ENCODE data around the gene MCM7. TPM values are rescaled to one million over a fixed set of nuclear protein-coding genes. Genes with fewer than 3 reads are reported as not detected.
"Not testable (repeated sequence)": the region's sequence is repeated elsewhere in the genome, so short reads cannot be mapped to it uniquely, and the experiment has no call there.

The MCM7 gene
- total RNA-seq, 1 experiment from 2014 or later, result 109 TPM

DNA sequence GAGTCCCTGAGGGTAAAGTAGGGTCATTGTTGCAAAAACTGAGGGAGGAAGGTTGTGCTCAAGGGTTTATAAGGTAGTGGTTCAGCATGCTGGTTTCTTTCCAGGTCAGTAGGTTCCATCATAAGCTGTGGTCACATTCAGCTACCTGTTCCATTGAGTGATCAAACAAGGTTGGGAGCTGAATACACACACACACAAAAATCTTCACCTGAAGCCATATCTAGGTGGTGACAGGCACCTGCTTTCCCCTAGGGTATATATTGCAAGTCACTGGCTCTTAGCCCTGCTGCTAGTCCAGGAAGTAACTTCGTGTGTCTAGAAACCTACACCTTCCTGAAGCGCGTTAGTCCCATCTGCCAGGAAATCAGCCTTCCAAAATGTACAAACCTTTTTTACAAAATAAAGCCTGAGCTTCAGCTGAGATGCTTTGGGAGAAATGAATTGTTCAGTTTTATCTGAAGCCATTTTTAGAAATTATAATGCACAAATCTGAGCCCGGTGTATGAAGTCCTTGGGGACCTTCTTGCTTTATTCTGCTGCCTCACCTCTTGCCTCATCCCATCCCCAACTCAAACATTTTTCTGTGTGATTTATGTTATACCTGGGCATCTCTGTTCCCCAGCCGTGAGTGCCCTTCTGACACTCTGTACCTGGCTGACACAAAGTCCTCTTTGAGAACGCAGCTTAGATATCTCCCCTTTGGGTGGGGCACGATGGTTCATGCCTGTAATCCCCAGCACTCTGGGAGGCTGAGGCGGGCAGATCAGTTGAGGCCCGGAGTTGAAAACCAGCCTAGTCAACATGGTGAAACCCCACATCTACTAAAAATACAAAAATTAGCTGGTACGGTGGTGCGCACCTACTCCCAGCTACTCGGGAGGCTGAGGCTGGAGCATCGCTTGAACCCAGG is 36.9 kb upstream of the MCM7 start:
- no peaks in the 10 kb centered on the region for H3K9me2 ChIP-seq (replicated peaks; ENCODE audit: insufficient read depth, low read length)
- H3K9me3 ChIP-seq (ENCODE audit: low read length), result no peaks in the 10 kb centered on the region
- H4K20me1 ChIP-seq (ENCODE audit: insufficient read depth, low read depth, low read length), result no peaks in the 10 kb centered on the region
- no peaks in the 10 kb centered on the region for H3K79me2 ChIP-seq (ENCODE audit: low read length)
- no peaks in the 10 kb centered on the region for H3K36me3 ChIP-seq (ENCODE audit: insufficient read depth, low read length)
- H3K9ac ChIP-seq (ENCODE audit: low read length), result no peak overlapping the region
- no peak for DNase-seq
- H3K4me1 ChIP-seq (ENCODE audit: low read length), result peaks cover 8% of the 10 kb centered on the region
- H3K4me2 ChIP-seq (ENCODE audit: low read depth, low read length, poor library complexity, severe bottlenecking), result peak overlapping the region; percentile 36
- no peak overlapping the region for H3K4me3 ChIP-seq (ENCODE audit: low read length)
- H2AFZ ChIP-seq (ENCODE audit: low read length), result no peak overlapping the region
- H3K27me3 ChIP-seq (ENCODE audit: low read length), result no peaks in the 10 kb centered on the region
- H3K27ac ChIP-seq (ENCODE audit: low read length), result no peak overlapping the region

DNA sequence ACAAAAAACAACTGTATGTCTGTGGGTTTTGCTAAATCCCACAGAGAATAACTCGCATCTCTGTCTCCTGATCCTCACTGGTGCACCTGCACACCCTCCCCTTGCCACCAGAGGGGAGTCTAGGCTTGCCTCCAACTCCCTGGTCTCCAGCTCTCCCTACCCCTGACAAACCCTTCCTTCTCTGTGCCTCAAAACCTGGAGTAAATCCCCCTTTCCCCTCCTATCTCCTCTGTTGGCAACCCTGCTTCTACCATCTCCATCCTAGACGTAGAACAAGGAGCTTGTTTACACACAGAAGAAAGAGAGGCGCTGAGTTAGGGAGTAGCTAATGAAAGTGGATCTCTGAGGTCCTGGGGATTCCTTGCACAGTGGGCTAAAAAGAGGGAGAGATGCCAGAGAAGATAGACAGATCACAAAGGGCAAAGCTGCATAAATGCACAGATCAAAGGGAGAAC is 31.5 kb upstream of the MCM7 start:
- Histone ChIP-seq H3K79me2 (ENCODE audit: low read length) (no peaks in the 10 kb centered on the region), H3K9me2 (replicated peaks; ENCODE audit: insufficient read depth, low read length) (no peaks in the 10 kb centered on the region), H3K4me2 (ENCODE audit: low read depth, low read length, poor library complexity, severe bottlenecking) (no peak overlapping the region), H3K4me3 (ENCODE audit: low read length) (no peak overlapping the region), H3K4me1 (ENCODE audit: low read length) (peaks cover 12% of the 10 kb centered on the region), H3K9me3 (ENCODE audit: low read length) (no peaks in the 10 kb centered on the region), H4K20me1 (ENCODE audit: insufficient read depth, low read depth, low read length) (no peaks in the 10 kb centered on the region), H2AFZ (ENCODE audit: low read length) (no peak overlapping the region), H3K36me3 (ENCODE audit: insufficient read depth, low read length) (no peaks in the 10 kb centered on the region), H3K27ac (ENCODE audit: low read length) (no peak overlapping the region), H3K9ac (ENCODE audit: low read length) (no peak overlapping the region), H3K27me3 (ENCODE audit: low read length) (no peaks in the 10 kb centered on the region)
- DNase-seq, result peak; percentile 83

DNA sequence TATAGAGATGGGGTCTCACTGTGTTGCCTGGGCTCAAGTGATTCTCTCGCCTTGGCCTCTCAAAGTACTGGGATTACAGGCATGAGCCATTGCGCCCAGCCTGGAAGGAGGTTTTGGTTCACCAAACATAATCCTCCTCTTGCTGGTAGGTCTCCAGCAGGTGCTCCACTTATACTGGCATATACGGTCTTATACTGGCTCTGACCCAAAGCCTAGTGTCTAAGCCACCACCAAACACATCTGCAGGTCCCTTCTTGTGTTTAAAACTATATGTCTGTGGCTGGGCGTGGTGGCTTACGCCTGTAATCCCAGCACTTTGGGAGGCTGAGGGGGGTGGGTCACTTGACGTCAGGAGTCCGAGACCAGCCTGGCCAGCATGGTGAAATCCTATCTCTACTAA is 30.9 kb upstream of the MCM7 start:
- no peaks in the 10 kb centered on the region for H3K27me3 ChIP-seq (ENCODE audit: low read length)
- H3K4me2 ChIP-seq (ENCODE audit: low read depth, low read length, poor library complexity, severe bottlenecking), result no peak overlapping the region
- no peaks in the 10 kb centered on the region for H3K36me3 ChIP-seq (ENCODE audit: insufficient read depth, low read length)
- no peak overlapping the region for H3K9ac ChIP-seq (ENCODE audit: low read length)
- no peaks in the 10 kb centered on the region for H4K20me1 ChIP-seq (ENCODE audit: insufficient read depth, low read depth, low read length)
- no peaks in the 10 kb centered on the region for H3K9me2 ChIP-seq (replicated peaks; ENCODE audit: insufficient read depth, low read length)
- no peak overlapping the region for H3K27ac ChIP-seq (ENCODE audit: low read length)
- peaks cover 17% of the 10 kb centered on the region for H3K4me1 ChIP-seq (ENCODE audit: low read length)
- no peaks in the 10 kb centered on the region for H3K9me3 ChIP-seq (ENCODE audit: low read length)
- no peaks in the 10 kb centered on the region for H3K79me2 ChIP-seq (ENCODE audit: low read length)
- no peak overlapping the region for H3K4me3 ChIP-seq (ENCODE audit: low read length)
- H2AFZ ChIP-seq (ENCODE audit: low read length), result no peak overlapping the region
- no peak for DNase-seq

DNA sequence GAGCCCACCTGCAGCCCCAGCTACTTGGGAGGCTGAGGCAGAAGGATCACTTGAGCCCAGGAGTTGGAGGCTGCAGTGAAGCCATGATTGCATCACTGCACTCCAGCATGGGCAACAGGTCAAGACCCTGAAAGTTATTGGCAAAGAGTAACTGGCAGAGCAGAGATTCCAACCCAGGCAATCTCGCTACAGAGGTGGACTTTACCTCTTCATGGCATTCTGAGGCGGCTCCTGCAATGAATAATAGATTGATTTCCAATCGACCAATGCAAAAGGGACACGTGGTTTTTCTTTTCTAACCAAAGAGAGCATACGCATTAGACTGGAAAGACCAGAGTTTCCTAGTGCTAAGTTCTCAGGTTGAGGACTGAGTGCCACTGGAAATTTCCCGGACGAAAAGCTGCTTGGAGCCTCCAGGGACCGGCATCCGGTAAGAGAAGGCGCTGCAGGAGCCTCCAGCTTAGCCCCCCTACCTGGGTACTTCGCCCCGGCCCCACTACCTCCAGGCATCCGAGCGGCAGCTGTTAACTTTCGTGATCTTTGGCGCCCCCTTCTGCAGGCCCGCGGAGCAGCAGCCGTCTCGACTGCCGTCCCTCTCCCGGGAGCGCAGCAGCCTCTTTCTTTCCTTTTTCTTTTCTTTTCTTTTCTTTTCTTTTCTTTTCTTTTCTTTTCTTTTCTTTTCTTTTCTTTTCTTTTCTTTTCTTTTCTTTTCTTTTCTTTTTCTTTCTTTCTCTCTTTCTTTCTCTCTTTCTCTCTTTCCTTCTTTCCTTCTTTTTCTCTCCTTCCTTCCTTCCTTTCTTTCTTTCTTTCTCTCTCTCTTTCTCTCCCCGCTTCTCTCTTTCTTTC is 29.6 kb upstream of the MCM7 start:
- peak; percentile 88 for DNase-seq
- H3K4me1 ChIP-seq (ENCODE audit: low read length), result peaks cover 18% of the 10 kb centered on the region
- H3K9ac ChIP-seq (ENCODE audit: low read length), result peak overlapping the region; percentile 32; the same call in 1 of the 2 replicates
- H3K27me3 ChIP-seq (ENCODE audit: low read length), result no peaks in the 10 kb centered on the region
- H3K9me2 ChIP-seq (replicated peaks; ENCODE audit: insufficient read depth, low read length), result no peaks in the 10 kb centered on the region
- no peak overlapping the region for H3K27ac ChIP-seq (ENCODE audit: low read length)
- no peaks in the 10 kb centered on the region for H3K9me3 ChIP-seq (ENCODE audit: low read length)
- no peaks in the 10 kb centered on the region for H3K36me3 ChIP-seq (ENCODE audit: insufficient read depth, low read length)
- H4K20me1 ChIP-seq (ENCODE audit: insufficient read depth, low read depth, low read length), result no peaks in the 10 kb centered on the region
- H2AFZ ChIP-seq (ENCODE audit: low read length), result peak overlapping the region; percentile 79
- no peak overlapping the region for H3K4me3 ChIP-seq (ENCODE audit: low read length)
- H3K4me2 ChIP-seq (ENCODE audit: low read depth, low read length, poor library complexity, severe bottlenecking), result peak overlapping the region; percentile 57
- peaks cover 4% of the 10 kb centered on the region; the same call in 1 of the 2 replicates for H3K79me2 ChIP-seq (ENCODE audit: low read length)

DNA sequence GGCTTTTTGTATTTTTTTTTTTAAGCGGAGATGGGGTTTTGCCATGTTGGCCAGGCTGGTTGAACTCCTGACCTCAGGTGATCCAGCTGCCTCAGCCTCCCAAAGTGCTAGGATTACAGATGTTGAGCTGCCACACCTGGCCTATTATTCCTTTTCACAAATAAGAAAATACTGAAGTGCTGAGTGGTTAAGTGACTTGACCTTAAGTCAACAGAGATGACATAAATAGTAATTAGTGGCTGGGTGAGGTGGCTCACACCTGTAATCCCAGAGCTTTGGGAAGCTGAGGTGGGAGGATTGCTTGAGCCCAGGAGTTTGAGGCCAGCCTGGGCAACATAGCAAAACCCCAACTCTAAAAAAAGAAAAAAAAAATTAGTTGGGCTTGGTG is 29.0 kb upstream of the MCM7 start:
- not testable (repeated sequence) for H2AFZ ChIP-seq (ENCODE audit: low read length); H3K9ac ChIP-seq (ENCODE audit: low read length); H3K9me3 ChIP-seq (ENCODE audit: low read length); H3K36me3 ChIP-seq (ENCODE audit: insufficient read depth, low read length); H3K27me3 ChIP-seq (ENCODE audit: low read length); H3K27ac ChIP-seq (ENCODE audit: low read length); H3K4me2 ChIP-seq (ENCODE audit: low read depth, low read length, poor library complexity, severe bottlenecking); H3K9me2 ChIP-seq (replicated peaks; ENCODE audit: insufficient read depth, low read length); H4K20me1 ChIP-seq (ENCODE audit: insufficient read depth, low read depth, low read length); DNase-seq; H3K4me3 ChIP-seq (ENCODE audit: low read length)
- peaks cover 24% of the 10 kb centered on the region for H3K4me1 ChIP-seq (ENCODE audit: low read length)
- peaks cover 10% of the 10 kb centered on the region for H3K79me2 ChIP-seq (ENCODE audit: low read length)

DNA sequence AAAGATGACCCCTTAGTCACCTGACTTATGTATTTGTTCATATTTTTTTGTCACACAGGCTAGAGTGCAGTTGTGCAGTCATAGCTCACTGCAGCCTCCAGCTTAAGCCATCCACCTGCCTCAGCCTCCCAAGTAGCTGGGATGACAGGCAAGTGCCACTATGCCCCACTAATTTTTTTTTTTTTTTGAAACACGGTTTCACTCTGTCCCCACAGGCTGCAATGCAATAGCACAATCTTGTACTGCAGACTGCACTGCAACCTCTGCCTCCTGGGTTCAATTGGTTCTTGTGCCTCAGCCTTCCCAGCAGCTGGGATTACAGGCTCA is 27.4 kb upstream of the MCM7 start:
- peaks cover 18% of the 10 kb centered on the region for H3K79me2 ChIP-seq (ENCODE audit: low read length)
- no peak overlapping the region for H3K27ac ChIP-seq (ENCODE audit: low read length)
- H4K20me1 ChIP-seq (ENCODE audit: insufficient read depth, low read depth, low read length), result no peaks in the 10 kb centered on the region
- no peak overlapping the region for H3K4me3 ChIP-seq (ENCODE audit: low read length)
- no peaks in the 10 kb centered on the region for H3K27me3 ChIP-seq (ENCODE audit: low read length)
- H3K4me2 ChIP-seq (ENCODE audit: low read depth, low read length, poor library complexity, severe bottlenecking), result no peak overlapping the region
- no peaks in the 10 kb centered on the region for H3K9me2 ChIP-seq (replicated peaks; ENCODE audit: insufficient read depth, low read length)
- H3K9me3 ChIP-seq (ENCODE audit: low read length), result no peaks in the 10 kb centered on the region
- H3K36me3 ChIP-seq (ENCODE audit: insufficient read depth, low read length), result no peaks in the 10 kb centered on the region
- H2AFZ ChIP-seq (ENCODE audit: low read length), result no peak overlapping the region
- peaks cover 31% of the 10 kb centered on the region for H3K4me1 ChIP-seq (ENCODE audit: low read length)
- no peak for DNase-seq
- peak overlapping the region; percentile 90; the same call in 1 of the 2 replicates for H3K9ac ChIP-seq (ENCODE audit: low read length)

DNA sequence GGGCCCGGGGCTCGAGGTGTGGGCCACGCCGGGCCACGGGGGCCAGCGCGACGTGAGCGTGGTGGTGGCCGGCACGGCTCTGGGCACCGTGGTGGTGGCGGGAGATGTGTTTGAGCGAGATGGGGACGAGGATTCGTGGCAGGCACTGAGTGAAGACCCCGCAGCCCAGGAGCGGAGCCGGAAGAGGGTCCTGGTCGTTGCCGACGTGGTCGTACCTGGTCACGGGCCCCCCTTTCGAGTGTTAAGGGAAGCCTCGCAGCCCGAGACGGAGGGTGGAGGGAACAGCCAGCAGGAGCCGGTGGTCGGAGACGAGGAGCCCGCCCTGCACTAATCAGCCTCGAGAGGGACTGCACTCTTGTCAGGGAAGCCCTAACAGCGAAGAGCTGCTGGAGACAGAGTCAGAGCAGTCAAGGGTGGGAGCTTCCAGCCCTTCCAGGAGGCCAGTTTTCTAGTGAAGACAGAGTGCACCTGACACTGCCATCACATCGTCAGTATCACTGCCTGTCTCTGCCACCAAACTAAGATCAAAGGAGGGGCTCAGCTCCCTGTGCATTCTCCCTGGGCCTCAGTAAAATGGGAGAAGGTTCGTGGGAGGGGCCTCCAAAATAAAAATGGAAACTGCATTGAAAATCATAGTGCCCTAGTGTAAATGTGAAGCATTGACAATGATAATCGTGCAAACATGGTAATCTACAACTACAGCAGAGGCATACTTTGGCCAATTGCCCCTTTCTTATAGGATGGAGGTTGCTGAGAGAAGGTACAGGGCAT is 26.9 kb upstream of the MCM7 start:
- H3K4me3 ChIP-seq (ENCODE audit: low read length), result peak overlapping the region; percentile 80
- peak overlapping the region; percentile 79 for H3K4me2 ChIP-seq (ENCODE audit: low read depth, low read length, poor library complexity, severe bottlenecking)
- H3K4me1 ChIP-seq (ENCODE audit: low read length), result peaks cover 31% of the 10 kb centered on the region
- no peaks in the 10 kb centered on the region for H3K36me3 ChIP-seq (ENCODE audit: insufficient read depth, low read length)
- H4K20me1 ChIP-seq (ENCODE audit: insufficient read depth, low read depth, low read length), result no peaks in the 10 kb centered on the region
- H3K9me2 ChIP-seq (replicated peaks; ENCODE audit: insufficient read depth, low read length), result no peaks in the 10 kb centered on the region
- peak overlapping the region; percentile 90 for H3K9ac ChIP-seq (ENCODE audit: low read length)
- no peaks in the 10 kb centered on the region for H3K27me3 ChIP-seq (ENCODE audit: low read length)
- no peak overlapping the region for H3K27ac ChIP-seq (ENCODE audit: low read length)
- peaks cover 18% of the 10 kb centered on the region for H3K79me2 ChIP-seq (ENCODE audit: low read length)
- peak overlapping the region; percentile 93; the same call in 1 of the 2 replicates for H2AFZ ChIP-seq (ENCODE audit: low read length)
- no peaks in the 10 kb centered on the region for H3K9me3 ChIP-seq (ENCODE audit: low read length)
- no peak for DNase-seq

Data from Karpas-422 (cell line).